GM19467 (cell line): ENCODE results near the gene GOLGA3.
"Not testable (repeated sequence)": the region's sequence is repeated elsewhere in the genome, so short reads cannot be mapped to it uniquely, and the experiment has no call there.

ENCODE experiments used
- ATAC-seq: cut with Tn5 transposase; IDR thresholded peaks from one replicate; pipeline ENCODE4 v1.9.1; 2021; ENCODE audit warnings: mild to moderate bottlenecking, moderate library complexity; ENCODE audit not compliant: unreplicated experiment

GOLGA3 gene

GRCh38 chr12:132781938-132782337, 46.7 kb downstream of the GOLGA3 start:
- no peak for ATAC-seq

- no peak for ATAC-seq
Measured at GRCh38 chr12:132779781-132780353, 48.8 kb downstream of the GOLGA3 start.

GRCh38 chr12:132777614-132778013, 51.1 kb downstream of the GOLGA3 start:
- no peak for ATAC-seq

GRCh38 chr12:132776816-132777568, 51.7 kb downstream of the GOLGA3 start:
- ATAC-seq: no peak

GRCh38 chr12:132776230-132776625, 52.4 kb downstream of the GOLGA3 start:
- not testable (repeated sequence) for ATAC-seq

- no peak for ATAC-seq
Measured at GRCh38 chr12:132775502-132776229, 53.0 kb downstream of the GOLGA3 start.

GRCh38 chr12:132774646-132775275, 53.9 kb downstream of the GOLGA3 start:
- no peak for ATAC-seq

GRCh38 chr12:132774159-132774558, 54.5 kb downstream of the GOLGA3 start:
- no peak for ATAC-seq

- ATAC-seq: no peak
Measured at GRCh38 chr12:132773077-132773955, 55.4 kb downstream of the GOLGA3 start.

- peak; percentile 48 for ATAC-seq
Measured at GRCh38 chr12:132772606-132773005, 56.1 kb downstream of the GOLGA3 start.

- ATAC-seq: peak; percentile 50
Measured at GRCh38 chr12:132771126-132771838, 57.4 kb downstream of the GOLGA3 start.

- ATAC-seq: no peak
Measured at GRCh38 chr12:132766380-132767085, 62.1 kb downstream of the GOLGA3 start.

- ATAC-seq: no peak
Measured at GRCh38 chr12:132765361-132765760, 63.3 kb downstream of the GOLGA3 start.

GRCh38 chr12:132764231-132764630, 64.4 kb downstream of the GOLGA3 start:
- ATAC-seq: no peak

GRCh38 chr12:132761921-132762583, 66.6 kb downstream of the GOLGA3 start:
- ATAC-seq: peak; percentile 62

- ATAC-seq: peak; percentile 31
Measured at GRCh38 chr12:132761032-132761920, 67.4 kb downstream of the GOLGA3 start, which contains the start of gene ANKLE2. ANKLE2 (minus strand) TSS chr12:132761832; CDS start chr12:132761798, 34 bp downstream.

GRCh38 chr12:132759359-132759758, 69.3 kb downstream of the GOLGA3 start:
- no peak for ATAC-seq

GRCh38 chr12:132758825-132759224, 69.8 kb downstream of the GOLGA3 start:
- not testable (repeated sequence) for ATAC-seq
